Measurements from ENCODE around the gene GARIN5B. TPM values are rescaled to one million over a fixed set of nuclear protein-coding genes. Genes with fewer than 3 reads are reported as not detected.

GARIN5B gene
- total RNA-seq, 1 experiment from 2014 or later: 0.13 TPM

- Histone ChIP-seq H4K8ac (replicated peaks; ENCODE audit: insufficient read length, low read depth, low read length) (no peak overlapping the region), H3K27me3 (ENCODE audit: insufficient read depth, low read length) (peaks cover 17% of the 10 kb centered on the region; the same call in 1 of the 2 replicates), H3K79me2 (ENCODE audit: insufficient read depth, low read length) (no peaks in the 10 kb centered on the region), H3K23me2 (ENCODE audit: insufficient read length, low read depth, low read length, poor library complexity, severe bottlenecking) (peaks cover 9% of the 10 kb centered on the region), H3K9ac (ENCODE audit: extremely low read depth, insufficient read length, low read length) (no peak overlapping the region), H3T11ph (ENCODE audit: low read length) (no peak overlapping the region), H2BK20ac (ENCODE audit: low read depth, low read length, poor library complexity, severe bottlenecking) (no peak overlapping the region), H4K91ac (ENCODE audit: insufficient read length, low read depth, low read length) (no peak overlapping the region), H3K4me2 (ENCODE audit: insufficient read depth, insufficient read length, low read length) (peak overlapping the region; percentile 65), H3K14ac (ENCODE audit: insufficient read depth, low read length) (no peak overlapping the region; the same call in 1 of the 2 replicates), H3K56ac (ENCODE audit: insufficient read length, low read depth, low read length) (no peak overlapping the region), H3K4ac (ENCODE audit: low read depth, low read length) (no peak overlapping the region), H4K20me1 (ENCODE audit: control insufficient read depth, insufficient read depth, insufficient read length) (no peaks in the 10 kb centered on the region), H2BK5ac (ENCODE audit: insufficient read length, low read length) (no peak overlapping the region), H3K18ac (ENCODE audit: insufficient read length, low read depth, low read length) (no peak overlapping the region), H3K79me1 (ENCODE audit: insufficient read depth, low read depth, low read length, poor library complexity, severe bottlenecking) (no peaks in the 10 kb centered on the region), H2AFZ (ENCODE audit: low read length) (no peak overlapping the region), H2BK15ac (ENCODE audit: low read depth, low read length) (no peak overlapping the region), H3K9me3 (ENCODE audit: control insufficient read depth, low read depth, low read length) (no peaks in the 10 kb centered on the region), H3K23ac (ENCODE audit: insufficient read length, low read depth, low read length) (no peak overlapping the region), H3K4me1 (ENCODE audit: insufficient read depth, low read length) (peaks cover 2% of the 10 kb centered on the region; the same call in 1 of the 2 replicates), H4K5ac (ENCODE audit: insufficient read length, low read depth, low read length) (no peak overlapping the region), H2BK12ac (ENCODE audit: insufficient read length, low read depth, low read length) (no peak overlapping the region), H2AK5ac (ENCODE audit: insufficient read length, low read length) (no peak overlapping the region), H2BK120ac (ENCODE audit: low read depth, low read length, poor library complexity, severe bottlenecking) (no peak overlapping the region), H3K27ac (ENCODE audit: insufficient read length, low read depth, low read length) (no peak overlapping the region)
- Mint-ChIP-seq H3K4me1 (peaks cover 54 to 58% of the 10 kb centered on the region in 2 experiments), H3K9me3 (no peaks in the 10 kb centered on the region; a peak in 1 of 5 replicates), H3K4me3 (peak overlapping the region; percentile 60 to 85), H3K27ac (no peak overlapping the region), H3K27me3 (ENCODE audit: low read depth) (peaks cover 75% of the 10 kb centered on the region), H3K36me3 (ENCODE audit: insufficient read depth in 1 of 3, low read depth in 3 of 3) (peaks cover 2 to 31% (median 6%) of the 10 kb centered on the region in 3 experiments; a peak in 5 of 7 replicates)
- TF ChIP-seq CTCF (conservative IDR thresholded peaks at IDR 0.05): no peak
- no CpG with 5 or more reads among the region's 24 CpGs for WGBS (ENCODE audit: extremely low coverage, insufficient read length, low lambda C conversion rate)
- DNase-seq: no peak
Observed at GRCh38 chr19:55353356-55353802, 9.7 kb downstream of the GARIN5B start.
